ENCODE results near the gene IDI2.
"Not testable (repeated sequence)": the region's sequence is repeated elsewhere in the genome, so short reads cannot be mapped to it uniquely, and the experiment has no call there.

Gene IDI2

DNA sequence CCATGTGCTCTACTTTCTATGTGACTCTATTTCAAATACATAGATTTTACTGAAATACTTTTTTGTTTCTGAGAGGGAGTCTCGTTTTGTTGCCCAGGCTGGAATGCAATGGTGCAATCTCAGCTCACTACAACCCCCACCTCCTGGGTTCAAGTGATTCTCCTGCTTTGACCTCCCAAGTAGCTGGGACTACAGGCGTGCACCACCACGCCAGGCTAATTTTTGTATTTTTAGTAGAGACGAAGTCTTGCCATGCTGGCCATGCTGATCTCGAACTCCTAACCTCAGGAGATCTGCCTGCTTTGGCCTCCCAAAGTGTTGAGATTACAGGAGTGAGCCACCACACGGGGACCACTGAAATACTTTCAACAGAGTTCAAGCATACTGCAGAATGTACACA lies 19.8 kb upstream of the IDI2 start:
- no peak for DNase-seq

DNA sequence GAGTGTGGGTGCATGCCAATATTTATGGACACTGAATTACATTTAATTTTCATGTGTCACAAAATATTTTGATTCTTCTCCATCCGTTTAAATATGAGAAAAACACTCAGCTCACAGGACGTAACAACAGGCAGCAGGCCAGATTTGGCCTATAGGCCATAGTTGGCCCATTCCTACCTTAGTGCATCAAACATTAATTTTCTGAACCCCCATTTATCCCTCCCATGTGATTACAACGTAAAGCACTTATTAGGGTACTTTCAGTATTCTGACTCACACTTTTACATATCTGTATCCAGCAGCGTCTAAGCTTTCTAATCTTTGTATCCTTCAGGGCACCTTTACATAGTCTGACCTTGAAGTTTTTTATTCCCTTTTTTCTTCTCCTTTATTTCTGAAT lies 19.3 kb upstream of the IDI2 start:
- DNase-seq, result no peak

DNA sequence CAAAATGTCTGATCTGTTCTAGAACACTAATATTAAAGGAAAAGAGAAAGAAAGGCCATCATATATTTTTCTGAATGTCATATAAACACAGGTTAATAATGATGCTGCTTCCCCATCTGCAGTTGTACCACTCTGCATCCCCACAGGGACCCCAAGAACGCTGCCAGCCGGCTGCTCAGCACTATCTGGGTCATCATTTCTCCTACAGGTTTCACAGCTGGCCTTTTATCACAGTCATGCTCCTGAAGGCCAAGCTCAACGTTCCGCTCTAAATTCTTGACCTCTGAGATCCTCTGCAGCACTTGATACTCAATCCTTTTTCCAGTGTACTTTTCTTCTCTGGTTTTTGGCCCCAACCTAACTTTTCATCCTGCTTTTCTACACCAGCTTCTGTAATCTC lies 18.5 kb upstream of the IDI2 start:
- no peak for DNase-seq

DNA sequence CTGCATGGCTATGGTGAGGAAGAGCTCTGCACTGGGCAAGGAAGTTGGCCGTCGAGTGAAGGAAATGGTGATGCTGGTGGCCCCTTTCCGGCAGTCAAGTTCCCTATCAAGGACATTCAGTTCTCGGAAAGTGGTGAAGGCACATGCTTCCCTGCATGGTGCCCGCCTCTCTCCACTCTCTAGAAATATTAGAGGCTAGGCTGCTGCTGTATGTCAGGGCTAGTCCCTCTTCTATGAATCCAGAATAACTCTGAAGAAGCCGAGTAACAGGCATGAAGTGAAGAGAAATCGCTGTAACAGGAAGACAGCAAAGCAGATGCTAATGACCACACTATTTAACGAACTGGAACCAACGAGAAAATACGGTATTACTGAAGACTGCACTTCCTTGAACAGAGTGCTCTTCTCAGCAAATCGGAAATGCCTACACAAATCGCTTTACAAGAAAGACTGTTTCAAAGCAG lies 17.9 kb upstream of the IDI2 start:
- peak in 3 of 6 experiments; percentile 27 to 41 (median 35) for DNase-seq

DNA sequence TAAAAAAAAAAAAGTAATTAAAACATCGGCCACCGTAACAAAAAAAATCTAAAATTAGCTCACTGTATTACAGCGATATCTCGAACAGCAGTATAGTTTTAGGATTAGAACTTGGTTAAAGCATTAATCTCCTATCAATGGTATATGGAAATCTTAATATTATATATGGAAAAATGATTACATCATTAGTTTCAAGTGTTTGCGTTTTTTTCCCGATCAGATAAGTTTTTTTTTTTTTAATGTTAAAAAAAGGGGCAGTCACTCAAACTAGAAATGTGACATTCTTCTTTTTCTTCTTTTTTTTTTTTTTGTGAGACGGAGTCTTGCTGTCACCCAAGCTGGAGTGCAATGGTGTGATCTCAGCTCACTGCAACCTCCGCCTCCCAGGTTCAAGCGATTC lies 15.9 kb upstream of the IDI2 start:
- no peak for DNase-seq

DNA sequence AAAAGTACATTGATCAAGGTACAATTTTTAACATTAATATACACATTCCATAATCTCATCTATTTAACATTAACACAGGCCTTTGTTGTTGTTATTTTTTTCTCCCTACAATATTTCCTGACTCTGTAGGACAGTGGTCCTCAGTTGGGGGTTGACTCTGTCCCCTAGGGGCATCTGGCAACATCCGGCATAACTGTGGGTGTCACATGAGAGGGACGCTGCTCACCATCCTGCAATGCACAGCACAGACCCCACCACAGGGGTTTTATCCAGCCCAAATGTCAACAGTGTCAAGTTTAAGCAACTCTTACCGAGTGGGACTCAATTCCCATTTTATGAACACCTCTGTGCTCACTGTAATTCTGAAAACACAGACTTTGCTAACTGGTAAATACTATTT lies 14.5 kb upstream of the IDI2 start:
- DNase-seq, result no peak

DNA sequence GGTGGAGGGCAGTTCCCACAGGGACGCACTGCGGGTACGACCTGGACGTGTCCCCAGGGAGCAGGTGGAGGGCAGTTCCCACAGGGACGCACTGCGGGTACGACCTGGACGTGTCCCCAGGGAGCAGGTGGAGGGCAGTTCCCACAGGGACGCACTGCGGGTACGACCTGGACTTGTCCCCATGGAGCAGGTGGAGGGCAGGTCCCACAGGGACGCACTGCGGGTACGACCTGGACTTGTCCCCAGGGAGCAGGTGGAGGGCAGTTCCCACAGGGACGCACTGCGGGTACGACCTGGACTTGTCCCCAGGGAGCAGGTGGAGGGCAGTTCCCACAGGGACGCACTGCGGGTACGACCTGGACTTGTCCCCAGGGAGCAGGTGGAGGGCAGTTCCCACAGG lies 13.1 kb upstream of the IDI2 start:
- not testable (repeated sequence) for DNase-seq

DNA sequence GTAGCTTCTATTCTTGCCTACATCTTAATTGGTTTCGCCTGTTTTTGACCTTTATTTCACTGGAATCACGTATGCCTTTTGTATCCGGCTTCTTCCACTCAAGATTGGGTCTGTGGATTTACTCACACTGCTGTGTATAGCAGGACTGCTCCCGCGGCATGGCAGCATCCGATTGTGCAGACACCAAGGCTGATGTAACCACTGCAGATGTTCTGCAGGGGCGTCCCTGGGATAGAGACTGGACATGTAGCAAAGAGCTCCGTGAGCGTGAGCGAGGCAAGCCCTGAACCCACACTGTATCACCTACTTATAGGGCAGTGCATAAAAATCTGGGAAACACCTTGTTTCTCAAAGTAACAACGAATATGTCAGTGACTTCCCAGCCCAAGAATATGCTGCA lies 11.4 kb upstream of the IDI2 start:
- no peak for DNase-seq

DNA sequence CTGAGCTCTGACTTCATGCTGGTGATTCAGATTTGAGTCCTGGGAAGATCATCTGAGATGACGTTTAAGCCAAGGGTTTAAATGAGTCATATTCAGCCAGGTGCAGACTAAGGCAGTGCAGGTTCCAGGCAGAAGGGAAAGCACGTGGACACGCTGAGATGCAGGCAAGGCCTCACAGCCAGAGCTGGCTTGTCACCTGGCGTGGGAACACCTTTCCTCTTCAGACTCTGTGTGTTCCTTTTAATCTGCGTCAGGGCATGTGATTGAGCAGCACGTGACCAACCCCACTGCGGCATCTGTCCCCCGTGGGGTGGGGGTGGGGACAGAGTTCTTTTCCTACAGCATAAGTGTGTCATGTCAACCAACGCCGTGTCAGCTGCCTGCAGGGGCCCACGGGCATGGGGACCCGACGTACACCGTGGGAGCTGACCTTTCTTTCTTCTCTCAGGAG lies 10.7 kb upstream of the IDI2 start:
- no peak for DNase-seq

DNA sequence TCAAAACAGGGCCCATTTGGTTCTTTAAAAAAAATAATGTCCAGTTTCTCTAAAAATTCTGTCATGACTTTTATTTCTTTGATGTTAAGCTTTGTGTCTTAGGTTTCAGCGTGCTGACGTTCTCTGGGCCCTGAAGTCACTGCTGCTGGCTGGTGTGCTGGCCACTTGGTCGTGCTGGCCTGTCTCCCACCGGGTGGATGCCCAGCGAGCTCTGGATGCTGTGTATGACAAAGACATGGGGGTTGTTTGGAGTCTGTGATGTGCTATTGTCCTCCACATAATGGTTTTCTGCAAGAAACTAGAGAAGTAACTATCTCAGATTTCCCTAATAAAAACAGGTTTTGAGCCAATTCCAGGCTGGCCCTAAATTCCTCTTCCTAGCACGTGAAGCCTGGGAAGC lies 9.5 kb upstream of the IDI2 start:
- DNase-seq, result no peak

DNA sequence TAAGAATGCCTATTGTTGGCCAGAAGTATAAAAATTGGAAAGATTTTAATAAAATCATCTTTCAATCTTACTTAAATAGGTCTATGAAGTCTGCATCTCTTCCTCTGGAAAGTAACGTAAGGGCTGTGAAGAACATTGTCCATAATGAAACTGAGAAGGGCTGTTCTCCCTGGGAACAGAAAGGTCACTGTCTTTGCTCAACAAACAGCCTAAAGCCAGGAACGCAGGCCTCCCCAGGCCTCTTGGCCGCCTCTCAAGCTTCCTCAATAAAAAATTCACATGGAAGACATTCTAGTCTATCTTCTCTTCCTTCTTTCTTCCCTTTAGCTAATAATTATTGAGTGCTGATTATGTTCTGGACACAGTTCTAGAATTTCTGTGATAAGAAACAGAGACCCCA lies 9.1 kb upstream of the IDI2 start:
- DNase-seq, result no peak

DNA sequence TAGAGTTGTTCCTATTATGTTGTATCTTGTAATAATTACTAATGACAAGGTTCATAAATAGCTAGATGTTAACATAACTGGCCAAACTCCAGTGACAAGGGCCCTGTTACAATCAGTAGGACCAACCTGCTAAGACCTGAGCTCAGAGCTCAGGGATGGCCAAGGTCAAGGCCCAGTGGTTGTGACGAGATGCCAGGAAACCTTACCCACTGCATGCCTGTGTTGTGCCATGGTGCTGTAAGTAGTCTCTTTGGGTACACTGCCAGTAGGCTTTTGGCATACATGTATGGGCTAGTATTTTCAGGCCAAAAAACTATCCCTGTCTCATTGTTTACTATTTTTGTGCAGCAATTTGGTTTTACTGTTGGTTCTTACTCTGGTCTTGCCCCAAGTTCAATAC lies 7.9 kb upstream of the IDI2 start:
- DNase-seq, result no peak

DNA sequence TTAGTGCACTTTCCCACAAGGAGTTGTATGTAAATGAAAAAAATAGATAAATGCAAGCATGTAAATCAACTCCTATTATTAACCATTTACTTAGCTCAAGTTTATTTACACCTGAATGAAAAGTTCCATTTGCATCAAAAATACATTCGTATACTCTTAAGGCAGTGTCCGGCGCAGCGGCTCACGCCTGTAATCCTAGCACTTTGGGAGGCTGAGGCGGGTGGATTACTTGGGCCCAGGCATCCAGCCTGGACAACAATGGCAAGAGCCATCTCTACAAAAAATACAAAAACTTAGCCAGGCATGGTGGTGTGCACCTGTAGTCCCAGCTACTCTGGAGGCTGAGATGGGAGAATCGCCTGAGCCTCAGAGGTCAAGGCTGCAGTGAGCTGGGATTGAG lies 4.2 kb upstream of the IDI2 start:
- no peak for DNase-seq

DNA sequence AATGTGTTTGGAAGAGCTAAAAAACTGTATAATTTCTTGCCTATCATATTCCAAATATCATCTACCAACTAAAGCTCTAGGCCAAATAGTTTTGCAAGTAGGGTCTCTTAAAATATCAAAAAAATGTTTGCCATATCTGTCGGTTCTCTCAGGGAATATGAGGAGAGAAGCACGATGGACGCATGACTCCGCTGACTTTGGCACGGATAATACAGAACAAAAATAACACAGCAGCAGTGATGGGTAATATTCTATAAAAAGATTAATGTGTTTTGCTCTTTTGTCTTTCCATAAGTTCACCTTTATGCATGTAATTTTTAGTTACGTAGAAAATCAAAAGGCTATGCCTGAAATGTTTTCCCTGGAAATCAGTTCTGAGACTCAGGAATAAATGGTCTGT lies 919 bp upstream of the IDI2 start:
- DNase-seq, result no peak

DNA sequence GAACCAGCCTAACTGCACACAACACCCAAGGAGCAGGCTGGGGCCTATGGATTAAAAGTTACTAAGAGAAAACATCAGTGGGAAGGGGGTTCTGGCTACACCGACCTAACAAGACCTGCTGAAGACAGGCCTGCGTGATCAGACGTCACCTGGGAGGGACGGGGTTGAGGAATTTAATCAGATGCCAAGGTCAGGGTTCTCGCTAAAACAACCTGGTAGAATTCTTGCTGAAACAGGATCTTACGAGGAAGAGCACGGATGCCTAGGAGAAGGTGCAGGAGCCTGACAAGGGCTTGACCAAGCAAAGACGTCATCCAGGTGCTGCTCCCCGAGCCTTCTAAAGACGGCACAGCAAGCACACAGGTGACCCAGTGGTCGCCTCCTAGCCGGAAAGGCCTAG lies 1.6 kb downstream of the IDI2 start:
- no peak for DNase-seq

DNA sequence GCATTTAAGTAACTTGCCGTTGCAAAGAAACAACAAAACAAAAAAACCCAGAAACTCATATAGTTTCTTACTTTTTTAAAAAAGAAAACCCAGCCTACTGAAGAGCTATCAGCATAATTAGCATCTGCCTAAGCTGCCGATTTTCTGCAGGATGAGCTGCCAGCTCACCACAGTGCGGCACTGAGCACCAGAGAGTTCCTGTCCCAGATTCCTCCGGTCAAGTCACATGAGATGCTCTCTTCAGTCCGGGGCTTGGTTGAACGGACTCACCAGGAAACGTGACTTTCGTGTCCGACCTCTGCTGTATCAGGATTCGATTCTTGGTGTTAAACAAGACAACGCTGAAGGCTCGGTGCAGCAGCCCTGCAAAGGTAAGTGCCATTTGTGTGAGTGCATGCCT lies 3.2 kb downstream of the IDI2 start:
- no peak for DNase-seq

DNA sequence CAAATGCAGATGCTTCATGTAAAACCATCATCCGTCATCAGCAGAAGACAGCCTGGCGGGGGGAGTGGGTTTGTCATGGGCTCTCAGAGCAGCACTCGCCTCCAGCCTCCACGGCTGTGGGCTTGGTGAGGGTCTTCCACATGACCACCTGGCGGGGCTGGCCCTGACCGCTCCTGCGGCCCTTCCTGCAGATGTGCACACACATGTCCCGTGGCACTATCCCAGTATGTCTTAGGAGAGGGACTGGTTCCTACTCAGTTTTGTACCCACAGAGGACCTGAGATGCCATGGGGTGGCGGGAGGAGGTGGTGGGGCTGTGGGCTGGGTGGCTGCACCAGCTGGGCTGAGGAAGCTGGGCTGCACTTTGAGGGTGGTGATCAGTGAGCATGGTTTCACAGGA lies 4.7 kb downstream of the IDI2 start:
- DNase-seq, result no peak

DNA sequence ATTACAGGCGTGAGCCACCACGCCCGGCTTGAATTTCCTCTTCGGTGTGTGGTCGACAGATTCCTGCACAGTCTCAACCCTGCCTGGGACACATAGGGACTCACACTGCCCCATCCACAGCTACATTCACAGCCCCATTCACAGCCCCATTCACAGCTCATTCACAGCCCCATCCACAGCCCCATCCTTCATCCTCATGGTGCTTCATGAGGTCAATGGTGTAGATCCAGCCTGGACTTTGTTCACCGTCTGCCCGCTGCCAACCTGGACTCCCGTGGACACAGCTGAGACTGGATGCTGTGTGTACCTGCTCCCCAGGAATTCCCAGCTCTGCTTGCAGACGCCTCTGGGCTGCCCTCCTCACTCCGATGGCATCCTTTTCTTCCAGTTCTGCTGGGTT lies 5.2 kb downstream of the IDI2 start:
- no peak for DNase-seq

DNA sequence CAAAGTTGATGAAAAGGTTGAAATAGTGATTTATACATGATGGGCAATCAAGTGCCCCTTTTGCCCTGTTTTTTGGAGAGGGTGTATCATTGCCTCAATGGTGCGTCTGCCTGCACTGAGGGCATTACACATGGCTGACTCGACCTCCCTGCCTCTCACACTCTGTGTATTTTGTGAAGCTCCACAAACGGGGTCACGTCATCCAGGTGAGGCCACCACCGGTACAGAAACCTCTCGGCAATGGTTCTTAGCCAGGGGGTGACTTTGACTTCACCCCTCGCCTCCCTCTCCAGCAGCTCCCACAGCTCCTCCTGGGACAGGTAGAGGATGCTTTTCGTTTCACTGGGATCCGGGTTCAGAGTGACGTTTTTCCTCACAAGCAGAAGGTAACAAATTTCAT lies 6.3 kb downstream of the IDI2 start:
- no peak for DNase-seq

DNA sequence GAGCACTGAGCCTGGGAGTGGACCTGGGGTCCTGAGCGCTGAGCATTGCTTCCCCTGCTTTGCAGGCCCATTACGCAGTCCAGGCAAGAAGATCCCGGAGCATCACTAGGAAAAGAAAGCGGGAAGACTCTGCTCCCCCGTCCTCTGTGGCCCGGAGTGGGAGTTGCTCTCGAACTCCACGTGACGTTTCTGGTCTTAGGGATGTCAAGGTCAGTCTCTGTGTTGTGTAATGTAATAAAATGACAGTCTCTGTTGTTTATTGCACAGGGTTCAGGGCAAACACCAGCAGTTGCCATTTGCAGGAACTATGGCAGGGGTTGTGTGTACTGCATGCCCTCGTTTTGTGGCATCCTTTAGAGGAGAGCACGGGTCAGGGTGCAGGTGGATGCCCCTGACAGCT lies 10.0 kb downstream of the IDI2 start:
- DNase-seq, result no peak

DNA sequence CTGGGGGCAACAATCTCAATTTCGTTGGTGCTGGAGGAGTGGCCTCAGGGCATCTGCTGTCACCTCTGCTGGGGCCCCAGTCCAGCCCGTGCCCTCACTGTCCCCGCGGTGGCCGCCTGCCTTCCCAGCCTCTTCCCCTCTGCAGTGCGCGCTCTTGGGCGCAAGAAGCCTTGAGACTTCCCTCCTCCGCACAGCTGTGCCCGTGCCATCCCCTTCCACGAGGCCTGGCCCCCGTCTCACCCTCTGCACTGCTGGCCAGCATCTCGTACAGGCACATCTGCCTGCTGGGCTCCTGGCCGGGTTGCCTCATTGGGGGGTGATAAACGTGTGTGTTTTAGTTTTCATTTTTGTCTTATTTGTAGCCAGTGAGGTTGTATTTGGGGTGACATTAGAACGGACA lies 14.0 kb downstream of the IDI2 start:
- DNase-seq, result no peak

DNA sequence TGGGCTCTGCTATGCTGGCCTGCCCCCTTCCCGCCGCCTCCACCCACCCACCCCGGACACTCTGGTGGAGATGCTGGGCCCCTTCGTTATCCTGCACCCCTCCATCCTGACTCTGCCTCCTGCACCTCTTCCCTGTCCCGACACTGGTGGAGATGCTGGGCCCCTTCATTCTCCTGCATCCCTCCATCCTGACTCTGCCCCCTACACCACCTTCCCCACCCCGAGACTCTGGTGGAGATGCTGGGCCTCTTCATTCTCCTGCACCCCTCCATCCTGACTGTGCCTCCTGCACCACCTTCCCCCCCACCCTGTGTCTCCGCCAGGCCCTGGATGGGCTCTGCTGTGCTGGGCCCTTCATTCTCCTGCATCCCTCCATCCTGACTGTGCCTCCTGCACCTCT lies 15.0 kb downstream of the IDI2 start:
- DNase-seq, result no peak

DNA sequence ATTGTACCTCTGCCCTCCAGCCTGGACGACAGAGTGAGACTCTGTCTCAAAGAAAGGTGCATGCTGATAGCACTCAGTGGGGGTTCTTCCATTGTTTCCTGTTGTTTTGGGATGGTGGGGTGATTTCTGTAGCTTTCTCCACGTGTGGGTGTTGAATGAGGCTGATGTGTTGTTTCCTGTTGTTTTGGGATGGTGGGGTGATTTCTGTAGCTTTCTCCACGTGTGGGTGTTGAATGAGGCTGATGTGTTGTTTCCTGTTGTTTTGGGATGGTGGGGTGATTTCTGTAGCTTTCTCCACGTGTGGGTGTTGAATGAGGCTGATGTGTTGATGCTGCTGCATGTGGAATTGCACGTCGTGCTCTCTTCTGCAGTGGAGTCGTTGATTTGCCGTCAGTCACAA lies 15.7 kb downstream of the IDI2 start:
- not testable (repeated sequence) for DNase-seq

DNA sequence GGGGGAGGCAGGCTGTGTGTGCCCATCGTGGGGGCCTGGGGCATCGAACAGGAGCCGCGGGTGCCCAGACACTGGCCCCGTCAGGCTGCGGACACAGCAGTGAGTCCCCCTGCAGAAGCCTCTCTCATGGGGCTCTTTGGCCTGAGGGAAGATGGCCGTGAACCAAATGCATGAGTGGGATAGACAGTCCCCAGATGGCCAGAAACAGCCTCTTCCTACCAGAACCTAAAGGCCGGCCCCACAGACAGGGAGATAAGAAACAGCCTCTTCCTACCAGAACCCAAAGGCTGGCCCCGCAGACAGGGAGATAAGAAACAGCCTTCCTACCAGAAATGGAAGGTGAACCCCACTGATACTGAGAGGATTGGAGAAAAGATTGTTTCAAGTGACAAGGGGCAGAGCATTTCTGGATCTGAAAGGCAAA lies 16.6 kb downstream of the IDI2 start:
- DNase-seq, result no peak

DNA sequence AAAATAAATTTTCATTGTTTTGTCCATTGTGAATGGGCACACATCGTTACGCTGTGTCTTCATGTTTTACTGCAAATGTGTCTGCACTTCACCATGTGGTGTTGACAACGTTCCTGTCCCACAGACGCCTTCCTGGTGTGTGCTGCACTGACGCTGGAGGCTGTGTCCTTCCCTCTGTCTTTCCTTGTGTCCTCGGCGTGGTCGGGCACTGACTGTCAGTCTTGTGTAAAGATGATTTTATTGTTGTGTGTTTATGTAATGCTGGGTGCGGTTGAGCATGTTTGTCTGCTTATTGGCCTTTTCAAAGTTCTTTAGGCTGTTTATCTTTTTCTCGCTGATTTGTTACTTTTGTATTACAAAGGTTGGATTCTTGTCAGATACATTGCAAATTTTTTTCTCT lies 18.1 kb downstream of the IDI2 start:
- DNase-seq, result no peak

DNA sequence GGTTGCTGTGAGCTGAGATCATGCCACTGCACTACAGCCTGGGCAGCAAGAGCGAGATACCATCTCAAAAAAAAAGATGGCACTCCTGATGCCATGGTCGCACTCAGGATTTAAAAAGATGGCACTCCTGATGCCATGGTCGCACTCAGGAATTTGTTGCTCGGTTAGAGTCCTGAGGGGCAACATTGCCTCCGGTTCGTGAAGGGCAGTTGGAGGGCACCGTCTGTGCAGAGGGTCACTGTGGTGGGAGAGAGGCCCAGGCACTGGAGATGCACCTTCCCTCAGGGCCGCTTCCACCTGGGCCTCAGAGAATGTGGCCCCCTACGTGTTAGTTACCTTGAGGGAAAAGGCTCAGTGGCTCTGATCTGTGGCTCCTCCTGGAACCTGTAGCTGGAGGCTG lies 19.1 kb downstream of the IDI2 start:
- no peak for DNase-seq
